H1 (cell line): ENCODE measurements around the gene ZNF100. TPM values are rescaled to one million over a fixed set of nuclear protein-coding genes. Genes with fewer than 3 reads are reported as not detected.

Experiments
- CTCF ChIA-PET: fragments of 300-600 bp; sonication (Branson Sonifier 250); formaldehyde crosslinking; loops from one replicate; lab custom pipeline; 2021; ENCODE audit not compliant: partially characterized antibody; lab: Charles Lee
- POLR2A ChIA-PET: fragments of 300-600 bp; sonication (Branson Sonifier 250); formaldehyde crosslinking; loops from one replicate; lab custom pipeline; 2021; ENCODE audit warnings: inconsistent platforms; ENCODE audit not compliant: partially characterized antibody; lab: Charles Lee
- DNase-seq, 2 experiments: peaks; one replicate each; pipeline versions ENCODE4 v3.0.0 to v3.0.0-alpha.2; 2010 to 2022; ENCODE audit warnings: low spot score in 2 of 2, low read depth in 1 of 2, mixed read lengths in 1 of 2
- FAIRE-seq: peaks from 2 replicates; lab custom pipeline; 2011; peaks lifted over from hg19 to GRCh38; lab: Jason Lieb, UNC
- H2AFZ ChIP-seq: 2 replicates; pipeline ENCODE4 v1.8.1; 2012; ENCODE audit warnings: low read length, inconsistent platforms
- H2AK5ac ChIP-seq: 2 replicates; pipeline ENCODE4 v1.6.1; 2013; ENCODE audit warnings: low read depth, low read length
- H2BK120ac ChIP-seq: replicated peaks from 2 replicates; pipeline ENCODE3; 2013; ENCODE audit warnings: low read depth, low read length, inconsistent platforms
- H2BK12ac ChIP-seq: 2 replicates; pipeline ENCODE4 v1.6.1; 2013; ENCODE audit warnings: low read depth, low read length
- H2BK15ac ChIP-seq: 2 replicates; pipeline ENCODE4 v1.6.1; 2013; ENCODE audit warnings: low read length
- H2BK20ac ChIP-seq: 2 replicates; pipeline ENCODE4 v1.6.1; 2013; ENCODE audit warnings: low read length
- H2BK5ac ChIP-seq: 2 replicates; pipeline ENCODE4 v1.6.1; 2013; ENCODE audit warnings: low read depth, low read length
- H3K14ac ChIP-seq: 2 replicates; pipeline ENCODE4 v1.6.1; 2013; ENCODE audit warnings: inconsistent platforms; ENCODE audit not compliant: insufficient read length
- H3K18ac ChIP-seq: 2 replicates; pipeline ENCODE4 v1.6.1; 2013; ENCODE audit warnings: low read length; ENCODE audit errors: extremely low read depth
- H3K23ac ChIP-seq: 2 replicates; pipeline ENCODE4 v1.6.1; 2013; ENCODE audit warnings: inconsistent platforms; ENCODE audit not compliant: insufficient read length
- H3K23me2 ChIP-seq: 2 replicates; pipeline ENCODE4 v1.6.1; 2013; ENCODE audit warnings: low read depth, low read length
- H3K27ac ChIP-seq: 2 replicates; pipeline ENCODE4 v1.6.1; 2011; ENCODE audit warnings: low read depth, low read length, inconsistent platforms
- H3K27me3 ChIP-seq, 4 experiments: replicated peaks in 1 of 4; 1 replicate in 1 of 4; 2 replicates in 3 of 4; pipeline versions ENCODE4 v1.6.1 to v1.8.1; 2011 to 2013; ENCODE audit warnings: low read length in 3 of 4, mild to moderate bottlenecking in 3 of 4, inconsistent platforms in 2 of 4, mixed read lengths in 2 of 4, moderate library complexity in 1 of 4; ENCODE audit not compliant: control insufficient read depth in 3 of 4, insufficient read depth in 3 of 4; ENCODE audit errors: extremely low read depth in 1 of 4
- H3K36me3 ChIP-seq, 4 experiments: 2 replicates each; pipeline versions ENCODE4 v1.6.1 to v1.8.1; 2011 to 2013; ENCODE audit warnings: mild to moderate bottlenecking in 4 of 4, low read length in 3 of 4, moderate library complexity in 2 of 4, control low read depth in 1 of 4, inconsistent platforms in 1 of 4; ENCODE audit not compliant: insufficient read depth in 4 of 4, control insufficient read depth in 2 of 4
- H3K4ac ChIP-seq: replicated peaks from 2 replicates; pipeline ENCODE3; 2013; ENCODE audit warnings: low read length, low read depth, mixed read lengths, inconsistent platforms; ENCODE audit not compliant: insufficient read length
- H3K4me1 ChIP-seq, 4 experiments: replicated peaks in 1 of 4; 1 replicate in 1 of 4; 2 replicates in 3 of 4; pipeline versions ENCODE4 v1.6.1 to v1.8.1; 2011 to 2013; ENCODE audit warnings: low read length in 3 of 4, inconsistent platforms in 2 of 4, mixed read lengths in 1 of 4; ENCODE audit not compliant: insufficient read depth in 4 of 4, control insufficient read depth in 3 of 4
- H3K4me2 ChIP-seq, 2 experiments: 2 replicates each; pipeline versions ENCODE4 v1.6.1 to v1.8.1; 2011 to 2013; ENCODE audit warnings: low read depth in 2 of 2, low read length in 2 of 2, control low read depth in 1 of 2, inconsistent platforms in 1 of 2, mild to moderate bottlenecking in 1 of 2; ENCODE audit not compliant: insufficient read depth in 1 of 2
- H3K4me3 ChIP-seq, 4 experiments: fragments of 200-600, 300-600 bp in 1 of 4; sonication (generic), shearing (Covaris generic), sonication (Bioruptor Twin) in 1 of 4; 2 replicates each; pipeline versions ENCODE4 v1.5.1 to v1.8.1; 2011 to 2016; ENCODE audit warnings: low read length in 4 of 4, low read depth in 3 of 4, control low read depth in 2 of 4, inconsistent platforms in 2 of 4, mild to moderate bottlenecking in 2 of 4, mixed read lengths in 1 of 4, moderate library complexity in 1 of 4; ENCODE audit not compliant: insufficient read depth in 2 of 4; ENCODE audit errors: extremely low read depth in 1 of 4
- H3K56ac ChIP-seq: replicated peaks from 2 replicates; pipeline ENCODE3; 2013; ENCODE audit warnings: low read depth, mild to moderate bottlenecking, mixed read lengths, low read length, inconsistent platforms; ENCODE audit not compliant: insufficient read length
- H3K79me1 ChIP-seq: 2 replicates; pipeline ENCODE4 v1.6.1; 2013; ENCODE audit warnings: low read depth, low read length, control low read depth
- H3K79me2 ChIP-seq, 2 experiments: 2 replicates each; pipeline versions ENCODE4 v1.6.1 to v1.8.1; 2012 to 2013; ENCODE audit warnings: low read length in 2 of 2, mild to moderate bottlenecking in 2 of 2, inconsistent platforms in 1 of 2; ENCODE audit not compliant: insufficient read depth in 2 of 2, control insufficient read depth in 1 of 2
- H3K9ac ChIP-seq, 4 experiments: replicated peaks in 1 of 4; 1 replicate in 1 of 4; 2 replicates in 3 of 4; pipeline versions ENCODE4 v1.6.1 to v1.8.1; 2011 to 2013; ENCODE audit warnings: low read depth in 3 of 4, low read length in 3 of 4, control low read depth in 2 of 4, mild to moderate bottlenecking in 2 of 4, moderate library complexity in 2 of 4, inconsistent platforms in 1 of 4; ENCODE audit errors: extremely low read depth in 1 of 4
- H3K9me3 ChIP-seq, 2 experiments: 2 replicates each; pipeline versions ENCODE4 v1.6.1 to v1.8.1; 2012 to 2013; ENCODE audit warnings: mild to moderate bottlenecking in 2 of 2, moderate library complexity in 2 of 2, control low read depth in 1 of 2, inconsistent platforms in 1 of 2, low read depth in 1 of 2, low read length in 1 of 2, mixed read lengths in 1 of 2; ENCODE audit not compliant: insufficient read depth in 2 of 2
- H4K20me1 ChIP-seq, 2 experiments: replicated peaks in 1 of 2; 2 replicates each; pipeline versions ENCODE3 to v1.8.1; 2011 to 2013; ENCODE audit warnings: inconsistent platforms in 2 of 2, low read length in 2 of 2, mild to moderate bottlenecking in 1 of 2; ENCODE audit not compliant: insufficient read depth in 2 of 2, control insufficient read depth in 1 of 2
- H4K5ac ChIP-seq: 2 replicates; pipeline ENCODE4 v1.6.1; 2013; ENCODE audit warnings: low read length, low read depth, mixed read lengths, inconsistent platforms; ENCODE audit not compliant: insufficient read length
- H4K8ac ChIP-seq: 2 replicates; pipeline ENCODE4 v1.8.0; 2013; ENCODE audit warnings: mild to moderate bottlenecking, moderate library complexity, low read length, inconsistent platforms; ENCODE audit not compliant: insufficient read depth; ENCODE audit errors: extremely low read depth
- H4K91ac ChIP-seq: replicated peaks from 2 replicates; pipeline ENCODE3; 2013; ENCODE audit warnings: low read length, mixed read lengths, inconsistent platforms; ENCODE audit not compliant: insufficient read length
- MAFK ChIP-seq: IDR thresholded peaks from 2 replicates; pipeline ENCODE4 v1.6.1; 2012; ENCODE audit warnings: low read depth, mild to moderate bottlenecking, improper control_type of control experiment, low read length
- POLR2AphosphoS5 ChIP-seq: IDR thresholded peaks from 2 replicates; pipeline ENCODE4 v1.6.1; 2011; ENCODE audit warnings: low read depth, low read length
- POU5F1 ChIP-seq: IDR thresholded peaks from 2 replicates; pipeline ENCODE4 v1.6.1; 2011; ENCODE audit warnings: low read depth, mild to moderate bottlenecking, low read length, moderate library complexity
- RBBP5 ChIP-seq: IDR thresholded peaks from 2 replicates; pipeline ENCODE4 v1.7.1; 2012; ENCODE audit warnings: low read depth, mild to moderate bottlenecking, inconsistent platforms, low read length, moderate library complexity, borderline replicate concordance
- RNF2 ChIP-seq: fragments of 200-900, 300-1000 bp; sonication (generic); IDR thresholded peaks from 2 replicates; pipeline ENCODE4 v1.7.1; 2016; ENCODE audit warnings: borderline replicate concordance, low read depth, mild to moderate bottlenecking, antibody characterized with exemption, low read length; ENCODE audit not compliant: poor library complexity, severe bottlenecking; ENCODE audit errors: missing control alignments
- SP1 ChIP-seq: IDR thresholded peaks from 2 replicates; pipeline ENCODE4 v1.6.1; 2011; ENCODE audit warnings: low read depth, low read length
- YY1 ChIP-seq: IDR thresholded peaks from 2 replicates; pipeline ENCODE4 v1.6.1; 2011; ENCODE audit warnings: low read depth, mild to moderate bottlenecking, low read length
- WGBS, 2 experiments: shearing (Covaris generic) in 1 of 2; methylation state at CpG; one replicate each; pipeline versions ENCODE4 v1.1.6 to v1.1.7; 2013 to 2015; ENCODE audit warnings: low lambda C conversion rate in 2 of 2, mixed read lengths in 2 of 2, inconsistent platforms in 1 of 2, low coverage in 1 of 2, missing lambda C conversion rate in 1 of 2; ENCODE audit not compliant: insufficient replicate concordance in 2 of 2, insufficient coverage in 1 of 2, insufficient read length in 1 of 2; ENCODE audit errors: extremely low coverage in 1 of 2, missing lambda C conversion rate in 1 of 2; 5-methylcytosine and 5-hydroxymethylcytosine counted together
- polyA plus RNA-seq, 7 experiments: library from polyadenylated mRNA; depleted of rRNA in 3 of 7; stranded (reverse) in 5 of 7; unstranded in 2 of 7; fragments of >200 nt in 5 of 7; fragments of 200-250 nt in 2 of 7; gene quantifications; 1 replicate in 5 of 7; 2 replicates in 1 of 7; 4 replicates in 1 of 7; pipeline versions ENCODE4 v1.2.1 to v1.2.3, GENCODE V29; 2011 to 2013; ENCODE audit warnings: missing spikeins in 2 of 7, mixed read lengths in 2 of 7
- total RNA-seq: library from RNA; stranded (reverse); fragmentation: NEBNext Ultra II Directional; extraction: Animal tissue kit (Norgen Biotek cat#: 25700); gene quantifications from 2 replicates; pipeline ENCODE4 v1.2.1, GENCODE V29; 2021

The ZNF100 gene
- total and polyA plus RNA-seq, 2 of the 8 experiments (the other 6 are each of a cell fraction or from before 2014, with no cell fraction given), result 4.9 to 30.8 TPM

DNA sequence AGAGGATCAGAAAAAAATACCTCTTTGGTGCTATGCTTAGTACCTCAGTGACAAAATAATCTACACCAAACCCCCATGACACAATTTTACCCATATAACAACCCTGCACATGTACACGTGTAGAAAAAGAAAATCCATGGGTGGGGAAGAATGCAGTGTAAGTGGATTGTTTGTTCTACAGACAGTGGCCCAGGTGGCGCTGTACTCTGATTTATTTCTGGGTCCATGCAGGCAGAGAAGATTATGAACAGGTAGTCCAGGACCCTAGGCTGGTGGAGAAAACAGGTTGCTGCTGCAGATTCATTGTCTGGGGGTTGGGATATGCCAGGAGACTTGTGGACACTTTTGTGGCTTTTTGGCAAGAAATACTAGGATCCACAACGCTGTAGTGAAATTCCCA, 9.1 kb downstream of the ZNF100 start:
- Histone ChIP-seq H3K4ac (no peak overlapping the region), H2BK15ac (no peak overlapping the region), H3K14ac (no peak overlapping the region), H2AFZ (no peak overlapping the region), H3K36me3 (peaks cover 10 to 56% (median 38%) of the 10 kb centered on the region in 4 experiments; a peak in 7 of 8 replicates), H2BK120ac (no peak overlapping the region), H3K56ac (no peak overlapping the region), H4K5ac (no peak overlapping the region), H2AK5ac (no peak overlapping the region), H2BK12ac (no peak overlapping the region), H2BK5ac (no peak overlapping the region), H3K9me3 (no peaks in the 10 kb centered on the region), H3K4me3 (no peak overlapping the region), H3K27ac (no peak overlapping the region), H2BK20ac (no peak overlapping the region), H3K27me3 (no peaks in the 10 kb centered on the region), H4K91ac (no peak overlapping the region), H3K4me2 (no peak overlapping the region), H4K20me1 (peaks cover 0 to 1% of the 10 kb centered on the region in 2 experiments), H3K23me2 (no peaks in the 10 kb centered on the region), H3K79me2 (peaks cover 6 to 74% of the 10 kb centered on the region in 2 experiments), H4K8ac (no peak overlapping the region), H3K18ac (no peak overlapping the region), H3K4me1 (no peaks in the 10 kb centered on the region), H3K23ac (no peak overlapping the region), H3K9ac (no peak overlapping the region), H3K79me1 (peaks cover 5% of the 10 kb centered on the region; the same call in 1 of the 2 replicates)
- CTCF ChIA-PET, result interaction anchor here (1.5 to 2.3 kb wide), 2 partner anchors 252 to 275 kb away, joined by 3 to 7 read pairs; partner anchors contain the start of gene ZNF429
- POLR2A ChIA-PET, result interaction anchor here (1.1 to 2.8 kb wide), 3 partner anchors 8 to 11 kb away, joined by 4 to 15 read pairs (median 8); partner anchors contain the start of gene ZNF100
- no peak for FAIRE-seq
- DNase-seq, result no peak
- WGBS, 2 experiments, result 88% methylated on average over 3 of the region's 3 CpGs; no CpG with 5 or more reads in 1 of the 2 experiments
- TF ChIP-seq RBBP5, result no peak
- TF ChIP-seq SP1, result no peak
- no peak for TF ChIP-seq POLR2AphosphoS5
- TF ChIP-seq RNF2, result no peak
- TF ChIP-seq YY1, result no peak
- no peak for TF ChIP-seq POU5F1
- TF ChIP-seq MAFK, result no peak
